Keratinocyte (primary cell): ENCODE data around the gene MON2. TPM values are rescaled to one million over a fixed set of nuclear protein-coding genes. Genes with fewer than 3 reads are reported as not detected.
A peak's percentile ranks its signal among the peaks of the same experiment; 100 is the strongest.

Experiments used
- DNase-seq: peaks from one replicate; pipeline ENCODE4 v3.0.0-alpha.2; 2011; ENCODE audit warnings: low read depth, missing footprints, low spot score
- FAIRE-seq: peaks from 2 replicates; lab custom pipeline; 2011; peaks lifted over from hg19 to GRCh38; lab: Jason Lieb, UNC
- H2AFZ ChIP-seq: 2 replicates; pipeline ENCODE4 v1.6.0; 2012; ENCODE audit warnings: low read length, control low read depth, inconsistent platforms; ENCODE audit not compliant: control insufficient read depth
- H3K27ac ChIP-seq: 2 replicates; pipeline ENCODE4 v1.5.1; 2011; ENCODE audit warnings: low read length; ENCODE audit not compliant: control insufficient read depth, insufficient read depth
- H3K27me3 ChIP-seq: 3 replicates; pipeline ENCODE4 v1.6.0; 2011; ENCODE audit warnings: low read length; ENCODE audit not compliant: control insufficient read depth, insufficient read depth; ENCODE audit errors: extremely low read depth
- H3K36me3 ChIP-seq, 2 experiments: 2 replicates in 1 of 2; 3 replicates in 1 of 2; pipeline ENCODE4 v1.5.1; 2011; ENCODE audit warnings: low read length in 2 of 2, mild to moderate bottlenecking in 1 of 2; ENCODE audit not compliant: control insufficient read depth in 2 of 2, insufficient read depth in 2 of 2; ENCODE audit errors: extremely low read depth in 1 of 2
- H3K4me1 ChIP-seq: 3 replicates; pipeline ENCODE4 v1.5.1; 2011; ENCODE audit warnings: low read length; ENCODE audit not compliant: control insufficient read depth, insufficient read depth; ENCODE audit errors: extremely low read depth
- H3K4me2 ChIP-seq: 3 replicates; pipeline ENCODE4 v1.6.0; 2011; ENCODE audit warnings: low read depth, low read length; ENCODE audit not compliant: control insufficient read depth, insufficient read depth; ENCODE audit errors: extremely low read depth
- H3K4me3 ChIP-seq, 3 experiments: fragments of 200-600 bp in 1 of 3; sonication (generic) in 1 of 3; 2 replicates in 2 of 3; 3 replicates in 1 of 3; pipeline ENCODE4 v1.5.1; 2011 to 2016; ENCODE audit warnings: low read length in 3 of 3, mild to moderate bottlenecking in 3 of 3, control low read depth in 2 of 3, inconsistent platforms in 1 of 3, low read depth in 1 of 3, mixed read lengths in 1 of 3, mixed run types in 1 of 3, moderate library complexity in 1 of 3; ENCODE audit not compliant: control insufficient read depth in 2 of 3, insufficient read depth in 2 of 3; ENCODE audit errors: extremely low read depth in 1 of 3
- H3K79me2 ChIP-seq: 2 replicates; pipeline ENCODE4 v1.6.0; 2012; ENCODE audit warnings: low read length; ENCODE audit not compliant: control insufficient read depth, insufficient read depth
- H3K9ac ChIP-seq: 3 replicates; pipeline ENCODE4 v1.6.0; 2011; ENCODE audit warnings: low read length; ENCODE audit not compliant: control insufficient read depth, insufficient read depth; ENCODE audit errors: extremely low read depth
- H3K9me1 ChIP-seq: 3 replicates; pipeline ENCODE4 v1.6.0; 2011; ENCODE audit warnings: low read length; ENCODE audit not compliant: control insufficient read depth, insufficient read depth; ENCODE audit errors: extremely low read depth
- H3K9me3 ChIP-seq: 2 replicates; pipeline ENCODE4 v1.5.1; 2012; ENCODE audit warnings: low read depth, low read length; ENCODE audit not compliant: control insufficient read depth
- H4K20me1 ChIP-seq: 3 replicates; pipeline ENCODE4 v1.6.0; 2011; ENCODE audit warnings: low read length; ENCODE audit not compliant: control insufficient read depth, insufficient read depth; ENCODE audit errors: extremely low read depth
- CTCF ChIP-seq, 3 experiments: IDR thresholded peaks in 1 of 3; conservative IDR thresholded peaks in 1 of 3; optimal IDR thresholded peaks in 1 of 3; 2 replicates in 2 of 3; 3 replicates in 1 of 3; pipeline versions ENCODE3 to v1.5.1; 2011; ENCODE audit warnings: low read length in 3 of 3, mild to moderate bottlenecking in 3 of 3, moderate library complexity in 2 of 3, control low read depth in 1 of 3, inconsistent platforms in 1 of 3; ENCODE audit not compliant: insufficient read depth in 2 of 3; ENCODE audit errors: extremely low read depth in 1 of 3
- EZH2 ChIP-seq: IDR thresholded peaks from one replicate; pipeline ENCODE4 v1.6.1; 2012; ENCODE audit warnings: inconsistent platforms, mild to moderate bottlenecking, low read length, moderate library complexity
- dilution Hi-C: fragments of 300-500 bp; cut with MboI; formaldehyde crosslinking; loops from one replicate; pipeline ENCODE4 v1.7.0; 2020; ENCODE audit warnings: low sequenced_read_pairs; ENCODE audit not compliant: extremely low pct_ligation_motif_present
- polyA plus RNA-seq, 5 experiments: library from polyadenylated mRNA; depleted of rRNA in 3 of 5; stranded (reverse) in 3 of 5; stranded (forward) in 1 of 5; unstranded in 1 of 5; fragments of >200 nt; gene quantifications; 1 replicate in 1 of 5; 2 replicates in 3 of 5; 3 replicates in 1 of 5; pipeline versions ENCODE4 v1.2.1 to v1.2.3, GENCODE V29; 2011 to 2012; ENCODE audit warnings: missing spikeins in 2 of 5, low read depth in 1 of 5, low replicate concordance in 1 of 5

The MON2 gene
- polyA plus RNA-seq, 1 donor (not counting 4 experiments of a cell fraction or from before 2014, with no cell fraction given), result 18.5 TPM

GRCh38 chr12:62632411-62632918 is 165.8 kb downstream of the MON2 start:
- DNase-seq (no peak), FAIRE-seq (peak; percentile 39)
- dilution Hi-C loops, result no loop called here
- Histone ChIP-seq H3K36me3 (no peaks in the 10 kb centered on the region), H2AFZ (peak overlapping the region; percentile 80), H3K9ac (peak overlapping the region; percentile 56), H3K4me2 (peak overlapping the region; percentile 81), H3K4me1 (peaks cover 21% of the 10 kb centered on the region), H3K27me3 (no peaks in the 10 kb centered on the region), H3K79me2 (no peaks in the 10 kb centered on the region), H3K4me3 (peak overlapping the region; percentile 33 to 70 (median 63)), H3K9me1 (no peaks in the 10 kb centered on the region), H4K20me1 (no peaks in the 10 kb centered on the region), H3K9me3 (no peaks in the 10 kb centered on the region), H3K27ac (no peak overlapping the region)
- TF ChIP-seq CTCF (optimal IDR thresholded peaks at IDR 0.05 in 1 of 3, IDR thresholded peaks at IDR 0.05 in 1 of 3, conservative IDR thresholded peaks at IDR 0.05 in 1 of 3; ENCODE audit: extremely low read depth in 1 of 3, insufficient read depth in 2 of 3, low read length in 3 of 3) (no peak), EZH2 (no peak)

GRCh38 chr12:62635649-62636048 is 169.0 kb downstream of the MON2 start:
- TF ChIP-seq EZH2 (no peak), CTCF (optimal IDR thresholded peaks at IDR 0.05 in 1 of 3, IDR thresholded peaks at IDR 0.05 in 1 of 3, conservative IDR thresholded peaks at IDR 0.05 in 1 of 3; ENCODE audit: extremely low read depth in 1 of 3, insufficient read depth in 2 of 3, low read length in 3 of 3) (no peak)
- H3K9ac ChIP-seq, result no peak overlapping the region
- H3K4me2 ChIP-seq, result no peak overlapping the region
- no peaks in the 10 kb centered on the region for H3K9me1 ChIP-seq
- no peaks in the 10 kb centered on the region for H3K9me3 ChIP-seq
- no peak for FAIRE-seq
- H3K79me2 ChIP-seq, result no peaks in the 10 kb centered on the region
- no peaks in the 10 kb centered on the region for H4K20me1 ChIP-seq
- DNase-seq, result no peak
- H3K4me1 ChIP-seq, result peaks cover 14% of the 10 kb centered on the region
- H3K27ac ChIP-seq, result no peak overlapping the region
- no peaks in the 10 kb centered on the region for H3K27me3 ChIP-seq
- dilution Hi-C loops, result no loop called here
- no peak overlapping the region for H3K4me3 ChIP-seq
- no peaks in the 10 kb centered on the region for H3K36me3 ChIP-seq
- H2AFZ ChIP-seq, result no peak overlapping the region
